ENCODE results near the gene MAD1L1. TPM values are rescaled to one million over a fixed set of nuclear protein-coding genes. Genes with fewer than 3 reads are reported as not detected.

Gene MAD1L1
- total RNA-seq, 4 donors from 2014 or later = 60.3 to 149 (median 73.7) TPM

- 95 to 97% methylated on average over 19 of the region's 19 CpGs for WGBS, 2 donors
- DNase-seq (ENCODE audit: low spot score in 2 of 2) = no peak
- Histone ChIP-seq H3K36me3 (no peaks in the 10 kb centered on the region), H3K4me1 (peaks cover 0 to 49% (median 28%) of the 10 kb centered on the region in 4 donors), H3K4me3 (no peak overlapping the region), H3K27ac (no peak overlapping the region), H3K9me3 (no peaks in the 10 kb centered on the region), H3K27me3 (no peaks in the 10 kb centered on the region)
- TF ChIP-seq EP300 (IDR thresholded peaks at IDR 0.05) = no peak
- no peak for TF ChIP-seq CTCF (IDR thresholded peaks at IDR 0.05)
- no peak for TF ChIP-seq POLR2A (IDR thresholded peaks at IDR 0.05)
Observed at GRCh38 chr7:2101630-2102374, 130.9 kb downstream of the MAD1L1 start.

DNA sequence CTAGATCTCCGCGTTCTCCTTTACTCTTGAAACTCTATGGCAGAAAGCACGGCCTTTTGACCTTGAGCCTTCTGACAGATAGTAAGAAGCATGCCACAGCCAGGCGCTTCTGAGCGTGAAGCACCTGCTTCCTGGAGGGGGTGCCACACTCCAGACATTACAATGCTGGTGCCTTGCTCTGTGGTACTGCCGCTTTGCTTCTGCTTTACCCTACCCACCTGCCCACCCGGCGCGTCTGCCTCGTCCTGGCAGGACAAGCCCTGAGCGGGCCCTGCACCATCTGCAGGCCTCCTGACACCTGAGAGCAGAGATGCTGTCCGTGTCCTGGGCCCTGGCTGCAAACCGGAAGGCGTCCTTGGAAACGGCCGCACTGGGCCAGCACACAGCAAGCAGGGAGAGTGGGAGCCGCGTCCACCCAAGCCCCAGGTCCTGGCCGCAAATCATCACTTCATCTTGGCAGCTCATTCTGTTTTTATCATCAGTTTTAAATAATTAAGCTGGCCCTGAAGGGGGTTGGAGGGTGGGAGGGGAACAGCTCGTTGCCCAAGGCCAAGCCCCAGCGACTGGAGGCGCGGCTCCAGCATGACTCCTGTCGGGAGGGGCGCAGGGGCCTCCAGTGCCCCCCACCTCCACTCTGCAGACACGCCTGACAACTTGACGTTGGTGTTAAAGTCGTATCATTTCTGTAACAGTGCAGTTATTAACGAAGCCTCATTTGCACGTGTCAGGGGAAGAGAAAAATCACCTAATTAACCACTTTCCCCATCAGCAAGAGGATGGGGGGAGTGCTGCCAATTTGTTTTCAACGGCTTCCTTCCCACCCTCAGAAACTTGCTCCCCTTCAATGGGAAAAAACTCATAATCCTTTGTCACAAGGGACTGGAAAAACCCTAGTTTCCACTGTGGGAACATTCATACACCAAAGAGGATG lies 132.2 kb downstream of the MAD1L1 start:
- TF ChIP-seq CTCF (IDR thresholded peaks at IDR 0.05) (no peak), POLR2A (IDR thresholded peaks at IDR 0.05) (no peak), EP300 (IDR thresholded peaks at IDR 0.05) (no peak)

DNA sequence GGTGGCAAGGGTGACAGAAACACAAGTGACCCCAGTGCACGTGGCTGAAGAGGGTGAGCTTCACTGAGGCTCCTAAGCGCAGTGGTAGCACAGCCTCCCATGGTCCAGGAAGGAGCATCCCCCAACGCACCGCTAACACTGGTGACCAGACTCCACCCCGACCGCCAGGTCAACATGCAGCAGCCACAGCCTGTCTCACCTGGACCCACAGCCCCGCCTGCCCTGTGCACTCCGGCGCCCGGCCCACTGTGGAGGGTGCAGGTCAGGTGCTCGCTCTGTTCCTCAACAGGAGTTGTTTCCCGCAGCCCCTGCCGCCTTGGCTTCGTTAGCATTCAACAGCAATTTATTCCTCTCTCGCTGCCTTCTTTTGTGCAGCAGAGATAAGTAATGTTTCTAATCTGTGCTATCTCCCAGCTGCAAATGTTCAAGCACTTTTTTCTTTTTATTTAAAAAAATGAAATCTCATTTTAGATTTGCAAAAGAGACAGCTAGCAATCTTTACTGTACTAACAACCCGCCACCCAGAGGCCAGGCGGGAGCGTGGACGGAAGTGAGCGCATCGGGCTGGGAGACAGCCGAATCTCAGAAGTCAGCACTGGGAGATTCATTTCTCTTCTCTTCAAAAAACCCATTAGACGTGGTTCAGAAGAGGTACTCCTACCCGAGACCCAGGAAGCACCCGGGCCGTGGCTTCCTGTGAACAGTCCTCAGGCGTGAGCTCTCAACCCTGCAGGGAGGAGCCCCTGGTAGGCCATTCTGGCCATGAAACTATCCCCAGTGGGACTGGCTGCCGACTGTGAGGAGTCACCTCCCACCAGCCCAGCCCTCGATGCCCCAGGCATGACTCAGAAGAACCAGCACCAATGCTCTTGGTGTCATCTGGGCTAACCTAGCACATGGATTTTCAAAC lies 133.4 kb downstream of the MAD1L1 start:
- Histone ChIP-seq H3K4me1 (peaks cover 0 to 24% (median 10%) of the 10 kb centered on the region in 4 donors), H3K4me3 (no peak overlapping the region), H3K36me3 (no peaks in the 10 kb centered on the region), H3K9me3 (no peaks in the 10 kb centered on the region), H3K27me3 (no peaks in the 10 kb centered on the region), H3K27ac (no peak overlapping the region)
- DNase-seq (ENCODE audit: low spot score in 2 of 2) = no peak
- TF ChIP-seq CTCF (IDR thresholded peaks at IDR 0.05) (no peak), POLR2A (IDR thresholded peaks at IDR 0.05) (no peak), EP300 (IDR thresholded peaks at IDR 0.05) (no peak)
- WGBS, 2 donors = 78 to 82% methylated on average over 27 to 29 of the region's 29 CpGs

More for the DNA sequence above, 132.2 kb downstream of the MAD1L1 start:
- Histone ChIP-seq H3K9me3 (no peaks in the 10 kb centered on the region), H3K27ac (no peak overlapping the region), H3K27me3 (no peaks in the 10 kb centered on the region), H3K36me3 (no peaks in the 10 kb centered on the region), H3K4me1 (peaks cover 0 to 36% (median 20%) of the 10 kb centered on the region in 4 donors), H3K4me3 (no peak overlapping the region)
- DNase-seq (ENCODE audit: low spot score in 2 of 2) = no peak
- 80 to 83% methylated on average over 27 to 31 of the region's 31 CpGs for WGBS, 2 donors

DNA sequence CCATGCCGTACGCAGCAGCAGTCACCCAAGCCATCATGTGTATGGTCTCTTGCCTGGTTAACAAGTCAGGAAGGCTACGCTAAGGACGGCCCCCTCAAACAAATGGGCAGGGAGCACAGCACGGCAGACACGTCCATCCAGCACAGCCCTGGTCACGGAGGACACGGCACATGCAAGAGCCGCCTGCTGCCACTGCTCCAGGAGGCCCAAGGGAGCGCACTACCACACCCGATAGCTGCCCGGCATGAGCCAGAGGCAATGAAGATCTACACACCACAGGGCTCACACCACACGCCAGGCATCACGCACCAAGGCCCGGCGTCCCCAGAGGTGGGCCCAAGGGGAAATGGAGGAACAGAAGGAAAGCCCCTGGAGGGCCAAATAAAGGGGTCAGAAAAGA lies 134.2 kb downstream of the MAD1L1 start:
- TF ChIP-seq CTCF (IDR thresholded peaks at IDR 0.05) (no peak), POLR2A (IDR thresholded peaks at IDR 0.05) (no peak), EP300 (IDR thresholded peaks at IDR 0.05) (no peak)
- Histone ChIP-seq H3K9me3 (no peaks in the 10 kb centered on the region), H3K27ac (no peak overlapping the region)

More for the DNA sequence above, 134.2 kb downstream of the MAD1L1 start:
- no peak overlapping the region for H3K4me3 ChIP-seq
- no peak for DNase-seq (ENCODE audit: low spot score in 2 of 2)
- peaks cover 0 to 16% (median 3%) of the 10 kb centered on the region in 4 donors for H3K4me1 ChIP-seq
- no peaks in the 10 kb centered on the region for H3K36me3 ChIP-seq
- 89 to 97% methylated on average over 7 to 16 of the region's 16 CpGs for WGBS, 2 donors
- H3K27me3 ChIP-seq = no peaks in the 10 kb centered on the region
